ENCODE data around the gene TBRG4.

The TBRG4 gene

DNA sequence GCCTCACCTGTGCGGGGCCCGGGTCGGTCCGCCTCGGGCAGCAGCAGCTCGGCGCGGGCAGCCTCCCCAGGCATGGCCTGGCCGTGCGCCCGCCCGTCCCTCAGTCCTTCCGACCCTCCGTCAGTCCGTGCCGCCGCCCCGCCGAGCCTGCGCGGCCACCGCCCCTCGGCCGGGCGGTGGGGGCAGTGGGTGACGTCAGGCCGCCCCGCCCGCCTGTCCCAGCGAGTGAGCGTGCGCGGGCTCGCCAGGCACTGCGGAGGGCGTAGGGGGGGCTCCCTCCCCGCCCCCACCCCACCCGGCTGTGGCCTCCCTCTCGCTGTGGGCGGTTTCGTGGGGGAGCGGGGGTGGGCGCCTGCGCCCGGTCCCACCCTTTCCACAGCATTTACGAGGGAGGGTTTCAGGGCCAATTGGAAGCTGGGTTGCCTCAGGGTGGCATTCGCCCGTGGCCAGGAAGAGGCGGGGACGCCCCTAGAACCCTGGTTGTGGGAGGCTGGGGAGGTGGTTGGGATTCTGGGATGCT is 22.6 kb downstream of the TBRG4 start, which contains the start of gene NACAD:
Gene NACAD (minus strand): TSS at position 149 of the 520 bp plus-strand sequence. CDS start 75 bp downstream, at position 74.
- DNase-seq (ENCODE audit: low spot score) = no peak

GRCh38 chr7:45088146-45088701 is 23.3 kb downstream of the TBRG4 start:
- DNase-seq (ENCODE audit: low spot score) = no peak

DNA sequence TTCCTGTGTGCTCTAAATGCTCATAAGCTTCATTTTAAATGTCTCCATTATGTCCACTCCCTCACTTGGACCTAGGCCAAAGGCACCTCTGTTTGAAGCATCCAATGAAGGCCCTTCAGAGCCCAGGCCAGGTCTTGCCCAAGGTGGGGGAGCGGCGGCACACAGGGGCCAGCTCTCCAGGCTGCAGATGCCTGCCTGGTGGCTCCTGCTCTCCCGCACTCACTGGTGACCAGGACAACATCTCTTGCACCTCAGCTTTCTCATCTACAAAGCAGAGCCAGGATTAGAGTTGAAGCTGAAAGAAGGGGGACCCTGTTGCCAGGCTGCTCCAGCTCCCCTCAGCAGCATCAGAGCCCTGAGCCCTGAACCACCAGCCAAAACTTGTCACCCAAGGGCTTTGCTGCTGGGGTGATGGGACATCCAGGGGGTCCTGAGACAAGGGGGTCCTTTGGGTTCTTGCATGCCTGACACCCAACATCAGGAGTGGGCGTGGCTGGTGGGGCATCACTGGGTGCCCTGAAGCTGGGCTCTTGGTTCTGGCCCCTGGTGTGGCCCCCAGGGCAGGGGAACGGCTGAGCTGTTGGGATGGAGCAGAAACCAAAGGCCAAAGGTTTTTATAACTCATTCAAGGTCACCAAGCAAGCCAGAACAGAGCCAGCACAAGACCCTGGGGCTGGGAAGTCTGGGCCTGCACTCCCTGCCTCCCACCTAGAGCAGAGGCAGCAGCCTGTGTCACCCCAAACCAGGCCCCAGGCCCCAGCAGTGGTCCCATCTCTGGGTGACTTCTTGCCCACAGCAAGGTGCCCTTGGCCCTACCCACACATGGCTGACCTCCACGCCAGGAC is 24.0 kb downstream of the TBRG4 start:
- no peak for DNase-seq (ENCODE audit: low spot score)

- no peak for DNase-seq (ENCODE audit: low spot score)
These were observed 25.0 kb downstream of the TBRG4 start for GRCh38 chr7:45086331-45087065.

GRCh38 chr7:45085619-45086200 is 25.8 kb downstream of the TBRG4 start:
- DNase-seq (ENCODE audit: low spot score) = no peak

DNA sequence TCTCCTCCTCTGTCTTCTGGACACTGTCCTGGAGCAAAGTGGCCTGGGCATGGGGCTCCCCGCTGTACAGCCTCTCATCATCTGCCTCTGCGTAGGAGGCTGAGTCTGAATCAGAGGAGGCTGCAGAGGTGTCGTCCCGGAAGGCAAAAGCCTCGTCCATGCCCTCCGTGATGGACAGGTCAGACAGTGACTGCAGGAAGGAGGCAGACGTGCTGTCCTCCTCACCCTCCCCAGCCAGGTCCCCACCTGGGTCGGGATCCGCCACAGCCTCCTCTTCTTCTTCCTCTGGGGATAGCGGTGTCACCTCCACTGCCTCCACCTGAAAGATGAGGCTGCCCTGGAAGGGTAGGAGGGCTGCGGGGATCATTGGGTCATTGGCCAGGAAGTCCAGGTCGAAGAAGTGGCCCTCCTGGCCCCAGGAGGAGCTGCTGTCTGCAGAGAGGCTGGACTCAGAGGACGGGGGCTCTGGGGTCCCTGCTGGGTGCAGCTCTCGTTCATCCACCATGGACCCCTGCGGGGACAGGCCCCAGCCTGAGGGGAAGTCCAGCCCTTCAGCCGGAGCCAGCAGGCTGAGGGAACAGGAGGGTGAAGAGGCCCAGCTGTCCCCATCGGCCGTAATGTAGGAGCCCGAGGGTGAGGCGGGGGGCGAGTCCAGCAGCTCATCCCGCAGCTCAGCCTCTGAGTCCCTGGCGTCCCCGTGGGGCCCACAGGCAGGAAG is 26.4 kb downstream of the TBRG4 start:
- DNase-seq (ENCODE audit: low spot score) = no peak

DNA sequence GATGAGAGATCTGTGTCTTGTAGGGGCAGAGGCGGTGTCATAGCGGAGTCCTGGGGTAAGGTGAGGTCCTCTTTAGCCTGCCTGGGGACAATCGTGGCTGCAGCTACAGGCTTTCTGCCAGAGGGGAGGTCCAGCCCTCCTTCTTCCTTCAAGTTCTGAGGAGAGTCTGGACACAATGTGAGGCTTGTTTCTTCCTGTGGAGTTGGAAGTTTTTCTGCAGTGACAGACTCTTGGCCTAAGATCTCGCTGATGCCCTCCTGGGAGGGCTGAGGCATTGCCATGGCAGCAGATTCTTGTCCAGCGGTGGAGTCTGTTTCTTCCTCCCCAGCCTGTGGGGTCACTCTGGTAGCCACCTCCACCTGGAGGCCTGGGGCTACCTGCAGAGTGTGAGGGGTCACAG is 27.2 kb downstream of the TBRG4 start:
- DNase-seq (ENCODE audit: low spot score) = no peak

DNA sequence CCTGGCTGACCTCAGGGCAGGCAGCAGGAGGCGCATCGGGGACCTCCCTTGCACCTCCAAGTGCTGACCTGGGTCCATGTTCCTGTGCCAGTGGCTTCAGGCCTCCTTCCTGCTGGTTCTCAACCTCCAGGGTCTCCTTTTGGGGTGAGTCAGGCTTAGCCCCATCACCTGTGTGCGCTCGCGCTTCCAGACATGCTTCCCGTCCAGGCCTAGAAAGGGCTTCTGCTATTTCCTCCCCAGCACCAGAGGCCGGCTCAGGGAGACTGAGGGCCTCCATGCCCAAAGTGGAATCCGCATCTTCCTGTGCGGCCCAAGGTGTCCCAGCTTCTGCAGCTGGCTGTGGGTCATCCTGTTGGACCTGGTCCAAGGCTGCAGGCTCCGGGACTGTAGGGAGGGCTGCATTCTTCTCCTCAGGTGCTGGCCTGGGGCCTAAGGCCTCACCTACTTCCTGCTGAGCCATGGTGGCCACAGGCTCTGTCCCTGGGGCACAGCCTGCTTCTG is 28.6 kb downstream of the TBRG4 start:
- DNase-seq (ENCODE audit: low spot score) = no peak

GRCh38 chr7:45082031-45082830 is 29.3 kb downstream of the TBRG4 start:
- DNase-seq (ENCODE audit: low spot score) = no peak

DNA sequence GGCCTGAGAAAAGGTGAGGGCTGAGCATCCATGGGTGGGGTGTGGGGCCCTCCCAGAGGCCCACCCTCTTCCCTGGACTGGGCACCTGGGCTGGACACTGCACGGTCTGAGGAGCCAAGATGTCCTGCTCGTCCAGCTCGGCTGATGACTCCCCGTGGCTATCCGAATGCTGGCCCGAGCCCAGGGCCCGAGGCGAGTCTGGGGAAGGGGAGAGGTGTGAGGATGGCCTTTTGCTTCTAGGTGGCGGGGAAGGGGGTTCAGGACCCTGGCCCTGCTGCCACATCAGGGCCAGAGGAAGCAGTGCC is 29.9 kb downstream of the TBRG4 start:
- no peak for DNase-seq (ENCODE audit: low spot score)

DNA sequence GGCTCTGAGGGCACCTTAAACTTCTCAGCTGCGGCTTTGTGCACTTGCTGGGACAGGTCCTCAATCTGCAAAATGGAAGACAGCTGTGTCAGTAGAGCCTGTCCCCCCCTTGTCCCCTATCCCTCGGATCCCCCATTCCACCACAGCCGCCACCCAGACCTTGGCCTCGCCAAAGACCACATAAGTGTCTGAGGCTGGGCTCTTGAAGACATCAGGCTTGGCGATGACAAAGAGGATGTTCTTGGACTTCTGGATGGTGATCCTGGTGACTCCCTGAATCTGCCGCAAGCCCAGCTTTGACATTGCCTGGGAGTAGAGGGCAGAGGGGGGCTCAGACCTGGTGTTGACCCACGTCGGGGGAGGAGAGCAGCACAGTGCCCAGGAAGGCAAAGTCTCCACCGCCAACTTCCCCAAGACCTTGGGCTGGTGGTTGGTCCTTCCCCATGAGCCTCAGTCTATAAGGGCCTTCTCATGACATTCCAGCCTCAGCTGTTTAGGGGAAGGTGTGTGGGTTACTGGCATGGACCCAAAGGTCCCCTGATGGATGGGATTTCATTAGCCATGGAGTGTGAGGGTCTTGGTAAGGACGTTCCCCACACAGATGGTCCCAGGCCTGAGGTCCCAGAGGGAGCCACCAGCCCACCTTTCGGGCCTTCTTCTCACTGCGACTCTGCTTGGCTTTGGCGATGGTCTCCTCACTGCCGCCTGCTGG is 30.4 kb downstream of the TBRG4 start:
- DNase-seq (ENCODE audit: low spot score) = no peak

DNA sequence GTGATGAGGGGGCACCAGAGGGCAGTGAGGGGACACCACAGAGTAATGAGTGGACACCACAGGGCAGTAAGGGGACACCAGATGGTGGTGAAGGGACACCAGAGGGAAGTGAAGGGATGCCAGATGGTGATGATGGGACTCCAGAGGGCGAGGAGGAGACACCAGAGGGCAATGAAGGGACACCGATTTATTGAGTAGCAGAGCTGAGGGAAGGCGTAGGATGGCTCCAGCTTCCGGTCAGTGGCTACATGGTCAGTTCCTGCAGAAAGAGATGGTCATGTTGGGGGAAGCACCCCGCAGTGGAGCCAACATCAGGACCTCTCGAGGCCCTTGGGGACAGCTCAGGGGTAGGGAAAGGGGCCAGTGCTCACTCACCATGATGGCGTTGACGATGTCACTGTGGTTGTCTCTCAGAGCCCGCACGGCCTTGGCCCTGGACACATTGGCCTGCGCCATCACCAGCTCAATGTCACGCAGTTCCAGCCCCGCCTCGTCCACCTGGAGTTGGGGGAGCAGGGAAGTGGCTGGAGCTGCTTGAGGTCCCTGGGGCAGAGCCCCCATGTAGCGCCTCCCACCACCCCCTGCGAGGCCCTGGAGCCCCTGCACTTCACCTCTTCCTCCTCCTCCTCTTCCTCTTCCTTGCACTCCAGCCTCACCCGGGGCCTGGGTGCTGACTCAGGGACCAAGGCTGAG is 31.1 kb downstream of the TBRG4 start:
- DNase-seq (ENCODE audit: low spot score) = no peak

GRCh38 chr7:45078125-45078681 is 33.3 kb downstream of the TBRG4 start:
- DNase-seq (ENCODE audit: low spot score) = no peak

- DNase-seq (ENCODE audit: low spot score) = no peak
These were observed 33.9 kb downstream of the TBRG4 start for GRCh38 chr7:45077579-45077978.

DNA sequence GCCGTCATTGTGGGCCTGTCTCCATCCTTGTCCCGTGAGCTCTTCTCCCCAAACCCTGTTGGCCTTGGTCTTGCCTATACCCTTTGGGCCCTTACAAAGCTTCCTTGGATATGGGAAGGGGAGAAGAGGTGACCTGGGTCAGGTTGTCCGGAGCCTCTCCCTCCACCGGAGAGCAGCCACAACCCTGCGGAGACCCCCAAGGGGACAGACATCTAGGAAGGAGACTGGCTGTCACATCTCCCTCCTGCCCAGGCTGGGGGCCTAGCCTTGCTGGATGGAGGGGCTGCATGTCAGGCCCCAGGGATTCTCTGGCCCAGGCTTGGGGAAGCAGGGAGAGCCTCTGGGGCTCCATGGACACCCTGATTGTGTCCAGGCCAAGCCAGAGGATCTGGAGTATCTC is 34.6 kb downstream of the TBRG4 start:
- DNase-seq (ENCODE audit: low spot score) = no peak

- DNase-seq (ENCODE audit: low spot score) = no peak
These were observed 35.4 kb downstream of the TBRG4 start for GRCh38 chr7:45075871-45076796.

- no peak for DNase-seq (ENCODE audit: low spot score)
These were observed 36.2 kb downstream of the TBRG4 start for GRCh38 chr7:45075355-45075644.
